Hepatocyte (in vitro differentiated cells): Measurements from ENCODE around the gene WIZ.

Experiments used
- EZH2phosphoT487 ChIP-seq: fragments of 200-600 bp; sonication (generic); IDR thresholded peaks from one replicate; pipeline ENCODE4 v1.6.1; 2018; ENCODE audit warnings: antibody characterized with exemption, mild to moderate bottlenecking, low read depth, moderate library complexity; ENCODE audit not compliant: unreplicated experiment, severe bottlenecking
- TF ChIP-seq, protein P1 (sequence below): fragments of 200-600 bp; sonication (generic); IDR thresholded peaks from 2 replicates; pipeline ENCODE4 v1.5.1; 2016; ENCODE audit warnings: antibody characterized with exemption, mild to moderate bottlenecking; ENCODE audit not compliant: poor library complexity

DNA sequence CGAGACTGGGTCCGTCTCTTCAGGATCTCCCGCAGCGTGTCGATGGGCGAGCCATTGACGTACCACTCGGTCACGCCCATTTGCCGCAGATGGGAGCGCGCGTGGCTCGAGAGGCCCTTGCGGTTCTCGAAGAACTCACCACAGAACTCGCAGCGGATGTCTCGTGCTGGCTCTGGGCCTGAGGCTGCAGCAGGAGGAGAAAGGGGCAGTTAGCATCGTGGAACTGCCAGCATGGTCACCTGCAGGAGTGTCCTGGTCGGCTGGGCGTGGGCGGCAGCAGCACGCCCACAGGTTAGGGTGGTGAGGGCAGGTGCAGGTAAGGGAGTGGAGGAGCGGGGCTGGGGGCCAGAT lies 22.4 kb downstream of the WIZ start:
- TF ChIP-seq, protein P1, sequence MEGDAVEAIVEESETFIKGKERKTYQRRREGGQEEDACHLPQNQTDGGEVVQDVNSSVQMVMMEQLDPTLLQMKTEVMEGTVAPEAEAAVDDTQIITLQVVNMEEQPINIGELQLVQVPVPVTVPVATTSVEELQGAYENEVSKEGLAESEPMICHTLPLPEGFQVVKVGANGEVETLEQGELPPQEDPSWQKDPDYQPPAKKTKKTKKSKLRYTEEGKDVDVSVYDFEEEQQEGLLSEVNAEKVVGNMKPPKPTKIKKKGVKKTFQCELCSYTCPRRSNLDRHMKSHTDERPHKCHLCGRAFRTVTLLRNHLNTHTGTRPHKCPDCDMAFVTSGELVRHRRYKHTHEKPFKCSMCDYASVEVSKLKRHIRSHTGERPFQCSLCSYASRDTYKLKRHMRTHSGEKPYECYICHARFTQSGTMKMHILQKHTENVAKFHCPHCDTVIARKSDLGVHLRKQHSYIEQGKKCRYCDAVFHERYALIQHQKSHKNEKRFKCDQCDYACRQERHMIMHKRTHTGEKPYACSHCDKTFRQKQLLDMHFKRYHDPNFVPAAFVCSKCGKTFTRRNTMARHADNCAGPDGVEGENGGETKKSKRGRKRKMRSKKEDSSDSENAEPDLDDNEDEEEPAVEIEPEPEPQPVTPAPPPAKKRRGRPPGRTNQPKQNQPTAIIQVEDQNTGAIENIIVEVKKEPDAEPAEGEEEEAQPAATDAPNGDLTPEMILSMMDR, result no peak
- no peak for TF ChIP-seq EZH2phosphoT487
